Astrocyte (in vitro differentiated cells and primary cell): ENCODE data around the gene ERO1A. TPM values are rescaled to one million over a fixed set of nuclear protein-coding genes. Genes with fewer than 3 reads are reported as not detected.

Experiments used
- DNase-seq: peaks from one replicate; pipeline ENCODE4 v3.0.0-alpha.2; 2010; ENCODE audit warnings: low read depth
- FAIRE-seq: peaks from 2 replicates; lab custom pipeline; 2011; peaks lifted over from hg19 to GRCh38; lab: Jason Lieb, UNC
- H2AFZ ChIP-seq: 2 replicates; pipeline ENCODE4 v1.6.0; 2012; ENCODE audit warnings: low read depth, low read length, inconsistent platforms
- H3K27ac ChIP-seq: 2 replicates; pipeline ENCODE4 v1.5.1; 2011; ENCODE audit warnings: low read depth, low read length, inconsistent platforms
- H3K27me3 ChIP-seq: 2 replicates; pipeline ENCODE4 v1.6.0; 2011; ENCODE audit warnings: low read length, inconsistent platforms; ENCODE audit not compliant: insufficient read depth
- H3K36me3 ChIP-seq: 2 replicates; pipeline ENCODE4 v1.5.1; 2011; ENCODE audit warnings: low read length, inconsistent platforms; ENCODE audit not compliant: insufficient read depth
- H3K4me1 ChIP-seq: 2 replicates; pipeline ENCODE4 v1.5.1; 2011; ENCODE audit warnings: low read length, inconsistent platforms; ENCODE audit not compliant: insufficient read depth
- H3K4me2 ChIP-seq: 2 replicates; pipeline ENCODE4 v1.6.0; 2012; ENCODE audit warnings: low read length, inconsistent platforms
- H3K4me3 ChIP-seq: 2 replicates; pipeline ENCODE4 v1.5.1; 2011; ENCODE audit warnings: low read depth, mild to moderate bottlenecking, low read length, inconsistent platforms; ENCODE audit not compliant: insufficient read depth
- H3K79me2 ChIP-seq: 2 replicates; pipeline ENCODE4 v1.6.0; 2012; ENCODE audit warnings: mild to moderate bottlenecking, low read length, inconsistent platforms; ENCODE audit not compliant: insufficient read depth
- H3K9ac ChIP-seq: 2 replicates; pipeline ENCODE4 v1.6.0; 2012; ENCODE audit warnings: mild to moderate bottlenecking, low read length, inconsistent platforms
- H3K9me3 ChIP-seq: 2 replicates; pipeline ENCODE4 v1.5.1; 2012; ENCODE audit warnings: low read depth, mild to moderate bottlenecking, low read length, inconsistent platforms; ENCODE audit not compliant: insufficient read depth
- H4K20me1 ChIP-seq: 2 replicates; pipeline ENCODE4 v1.6.0; 2012; ENCODE audit warnings: low read length, inconsistent platforms; ENCODE audit not compliant: insufficient read depth
- H3K27ac Mint-ChIP-seq: one replicate; pipeline ENCODE4 v1.8.0; 2021; ENCODE audit warnings: mild to moderate bottlenecking, mixed read lengths; ENCODE audit not compliant: unreplicated experiment
- H3K27me3 Mint-ChIP-seq: one replicate; pipeline ENCODE4 v1.8.0; 2021; ENCODE audit warnings: low read depth, mixed read lengths; ENCODE audit not compliant: unreplicated experiment
- H3K36me3 Mint-ChIP-seq: one replicate; pipeline ENCODE4 v1.8.0; 2021; ENCODE audit warnings: low read depth, mixed read lengths; ENCODE audit not compliant: unreplicated experiment
- H3K4me1 Mint-ChIP-seq: one replicate; pipeline ENCODE4 v1.8.0; 2021; ENCODE audit warnings: low read depth, mixed read lengths; ENCODE audit not compliant: unreplicated experiment
- H3K4me3 Mint-ChIP-seq: one replicate; pipeline ENCODE4 v1.8.0; 2021; ENCODE audit warnings: mild to moderate bottlenecking, moderate library complexity, mixed read lengths; ENCODE audit not compliant: unreplicated experiment
- H3K9me3 Mint-ChIP-seq: one replicate; pipeline ENCODE4 v1.8.0; 2021; ENCODE audit warnings: mild to moderate bottlenecking, mixed read lengths; ENCODE audit not compliant: unreplicated experiment
- CTCF ChIP-seq: IDR thresholded peaks from 2 replicates; pipeline ENCODE4 v1.5.1; 2011; ENCODE audit warnings: low read depth, mild to moderate bottlenecking, inconsistent platforms, low read length, moderate library complexity; ENCODE audit not compliant: insufficient read depth
- EZH2 ChIP-seq: IDR thresholded peaks from 2 replicates; pipeline ENCODE4 v1.6.1; 2012; ENCODE audit warnings: mild to moderate bottlenecking, low read length, inconsistent platforms; ENCODE audit not compliant: insufficient read depth
- total RNA-seq: library from RNA; stranded (reverse); gene quantifications from 2 replicates; pipeline ENCODE4 v1.2.1, GENCODE V29; 2021

ERO1A gene
- total RNA-seq, 1 donor from 2014 or later = 80.5 TPM

- Mint-ChIP-seq H3K4me3 (peak within 1 kb of the TSS; percentile 100), H3K4me1 (peaks cover 15% of the 10 kb centered on the region), H3K9me3 (no peaks in the 10 kb centered on the region), H3K36me3 (peaks cover 4% of the 10 kb centered on the region), H3K27ac (peak within 1 kb of the TSS; percentile 98), H3K27me3 (no peaks in the 10 kb centered on the region)
- peak within 1 kb of the TSS; percentile 93 for H3K4me2 ChIP-seq
- no peak for TF ChIP-seq CTCF
- no peak for TF ChIP-seq EZH2
- H2AFZ ChIP-seq = peak within 1 kb of the TSS; percentile 95
- peak within 1 kb of the TSS; percentile 97 for H3K9ac ChIP-seq
- FAIRE-seq = no peak
- peaks cover 20% of the 10 kb centered on the region for H3K4me1 ChIP-seq
- H3K4me3 ChIP-seq = peak within 1 kb of the TSS; percentile 90
- peaks cover 48% of the 10 kb centered on the region for H3K79me2 ChIP-seq
- H3K27ac ChIP-seq = peak within 1 kb of the TSS; percentile 94
- H4K20me1 ChIP-seq = peaks cover 33% of the 10 kb centered on the region
- H3K9me3 ChIP-seq = no peaks in the 10 kb centered on the region
- H3K27me3 ChIP-seq = no peaks in the 10 kb centered on the region
- peak; percentile 73 for DNase-seq
- peaks cover 22% of the 10 kb centered on the region for H3K36me3 ChIP-seq
Measured at GRCh38 chr14:52706724-52707706, 11.7 kb upstream of the ERO1A start, which contains the start of gene PSMC6. Gene PSMC6 (plus strand): TSS chr14:52707200. CDS start chr14:52707220, 20 bp downstream.

- Mint-ChIP-seq H3K4me3 (peak overlapping the region; percentile 100), H3K27me3 (no peaks in the 10 kb centered on the region), H3K4me1 (peaks cover 15% of the 10 kb centered on the region), H3K27ac (no peak overlapping the region), H3K36me3 (peaks cover 4% of the 10 kb centered on the region), H3K9me3 (no peaks in the 10 kb centered on the region)
- DNase-seq = no peak
- H3K27ac ChIP-seq = peak overlapping the region; percentile 94
- peak overlapping the region; percentile 97 for H3K9ac ChIP-seq
- H3K36me3 ChIP-seq = peaks cover 16% of the 10 kb centered on the region
- peak overlapping the region; percentile 90 for H3K4me3 ChIP-seq
- peaks cover 41% of the 10 kb centered on the region for H3K79me2 ChIP-seq
- H3K4me1 ChIP-seq = peaks cover 20% of the 10 kb centered on the region
- H2AFZ ChIP-seq = peak overlapping the region; percentile 95
- H4K20me1 ChIP-seq = peaks cover 27% of the 10 kb centered on the region
- no peak for FAIRE-seq
- peak overlapping the region; percentile 93 for H3K4me2 ChIP-seq
- H3K9me3 ChIP-seq = no peaks in the 10 kb centered on the region
- no peaks in the 10 kb centered on the region for H3K27me3 ChIP-seq
- TF ChIP-seq EZH2 (no peak), CTCF (no peak)
Measured at GRCh38 chr14:52706286-52706685, 10.9 kb upstream of the ERO1A start.
